ENCODE data around the gene MBOAT1. TPM values are rescaled to one million over a fixed set of nuclear protein-coding genes. Genes with fewer than 3 reads are reported as not detected.
A peak's percentile ranks its signal among the peaks of the same experiment; 100 is the strongest.

The MBOAT1 gene
- total RNA-seq, 1 donor from 2014 or later = 9.3 TPM

DNA sequence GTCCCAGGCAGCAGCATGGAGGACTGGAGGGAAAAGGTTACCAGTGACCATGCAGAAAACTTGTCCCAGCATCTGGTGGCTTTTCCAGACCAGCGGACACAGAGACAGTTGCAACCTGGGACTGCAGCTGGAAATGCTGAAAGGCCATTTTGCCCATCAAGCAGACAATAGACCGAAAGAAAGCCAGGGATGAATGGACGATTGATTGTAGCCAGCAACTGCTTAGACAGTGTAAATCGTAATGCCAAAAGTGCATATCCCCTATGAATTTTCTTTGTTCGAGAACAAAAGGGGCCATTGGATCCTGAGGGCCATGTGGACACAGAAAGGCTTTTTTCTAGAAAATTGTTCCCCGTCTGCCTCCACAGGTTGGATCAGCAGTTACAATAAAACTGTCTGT, 115.7 kb downstream of the MBOAT1 start:
- DNase-seq = no peak

DNA sequence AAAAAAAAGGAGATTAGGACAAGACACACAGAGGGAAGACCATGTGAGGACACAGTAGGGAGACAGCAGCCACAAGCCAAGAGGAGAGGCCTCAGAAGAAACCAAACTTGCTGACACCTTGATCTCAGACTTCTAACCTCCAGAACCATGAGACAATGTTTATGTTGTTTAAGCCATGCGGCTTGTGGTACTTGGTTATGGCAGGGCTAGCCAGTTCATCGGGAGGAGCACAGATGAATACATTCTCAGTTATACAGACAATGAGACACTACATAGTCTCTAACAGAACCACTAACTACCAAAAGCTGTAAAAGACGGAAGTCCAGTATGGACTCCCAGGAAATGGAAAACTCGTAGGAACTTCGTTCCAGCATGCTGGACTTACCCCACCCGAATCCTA, 116.8 kb downstream of the MBOAT1 start:
- no peak for DNase-seq

DNA sequence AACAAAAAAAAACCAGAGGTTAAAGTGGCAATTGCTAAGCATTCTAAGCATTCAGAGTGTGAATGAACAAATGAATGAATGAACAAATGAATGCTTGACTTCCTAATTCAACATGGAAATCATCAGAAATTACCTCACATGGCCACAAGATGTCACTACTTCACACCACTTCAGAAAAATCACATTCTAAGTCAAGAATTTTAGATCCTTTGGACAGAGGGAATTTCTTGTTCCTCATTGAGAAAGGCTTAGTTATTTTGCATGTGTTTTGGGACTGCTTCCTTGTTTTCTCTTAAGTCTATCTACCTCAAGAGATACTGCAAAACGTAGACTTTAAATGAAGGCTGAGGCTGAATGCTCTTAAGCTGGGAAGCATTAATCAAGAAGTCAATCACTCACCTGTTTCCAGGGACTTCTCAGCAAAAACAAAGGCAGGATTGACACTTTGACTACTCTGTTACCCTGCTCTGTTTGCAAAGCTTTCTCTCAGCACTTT, 120.2 kb downstream of the MBOAT1 start:
- DNase-seq = peak; percentile 70

DNA sequence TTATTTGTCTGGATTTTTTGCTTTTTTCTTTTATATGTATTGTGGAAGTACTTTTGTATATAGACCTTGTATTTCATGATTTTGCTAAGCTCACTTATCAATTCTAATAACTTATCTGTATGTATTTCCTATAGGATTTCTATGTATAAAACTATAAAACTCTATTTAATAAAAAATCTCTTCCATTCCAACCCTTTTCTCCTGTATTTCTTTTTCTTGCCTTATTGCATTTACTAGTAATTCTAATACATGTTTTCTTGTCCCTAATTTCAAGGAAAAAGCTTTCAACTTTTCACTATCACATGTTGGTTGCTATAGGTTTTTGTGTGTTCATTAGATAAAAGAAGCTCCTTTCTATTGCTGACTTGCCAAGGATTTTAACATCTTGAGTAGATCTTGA, 125.3 kb downstream of the MBOAT1 start:
- DNase-seq = no peak

DNA sequence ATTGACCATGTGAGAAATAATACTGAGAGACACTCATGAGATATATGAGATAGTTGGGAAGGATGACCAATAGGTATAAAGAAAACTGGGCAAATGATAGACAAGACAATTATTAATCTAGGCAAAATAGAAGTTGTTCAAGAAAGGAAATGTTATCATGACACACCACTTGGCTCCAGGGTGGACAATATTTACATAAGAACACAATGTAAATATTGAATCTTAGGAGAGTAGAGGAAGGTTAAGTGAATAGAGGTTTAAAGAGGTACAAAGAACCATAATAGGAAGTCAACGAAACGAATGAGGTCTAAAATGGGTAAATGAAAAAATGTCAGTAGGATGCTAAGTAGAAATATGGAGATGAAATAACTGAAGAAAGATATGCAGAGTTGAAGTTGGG, 126.5 kb downstream of the MBOAT1 start:
- no peak for DNase-seq

DNA sequence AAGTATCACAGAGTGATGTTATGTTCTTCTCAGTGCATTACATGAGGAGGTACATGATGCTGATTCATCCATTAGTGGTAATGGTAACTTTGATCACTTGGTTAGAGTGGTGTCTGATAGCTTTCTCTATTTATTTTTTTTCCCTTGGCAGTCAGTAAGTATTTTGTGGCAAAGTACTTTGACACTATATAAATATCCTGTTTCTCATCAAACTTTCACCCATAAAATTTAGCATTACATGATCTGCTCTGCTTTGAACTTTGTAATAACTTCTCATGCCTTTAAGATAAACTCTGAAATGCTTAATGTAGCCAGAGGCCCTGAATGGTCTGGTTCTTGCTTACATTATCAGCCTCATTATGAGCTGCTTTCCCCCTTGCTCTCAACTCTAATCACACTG, 127.9 kb downstream of the MBOAT1 start:
- no peak for DNase-seq

DNA sequence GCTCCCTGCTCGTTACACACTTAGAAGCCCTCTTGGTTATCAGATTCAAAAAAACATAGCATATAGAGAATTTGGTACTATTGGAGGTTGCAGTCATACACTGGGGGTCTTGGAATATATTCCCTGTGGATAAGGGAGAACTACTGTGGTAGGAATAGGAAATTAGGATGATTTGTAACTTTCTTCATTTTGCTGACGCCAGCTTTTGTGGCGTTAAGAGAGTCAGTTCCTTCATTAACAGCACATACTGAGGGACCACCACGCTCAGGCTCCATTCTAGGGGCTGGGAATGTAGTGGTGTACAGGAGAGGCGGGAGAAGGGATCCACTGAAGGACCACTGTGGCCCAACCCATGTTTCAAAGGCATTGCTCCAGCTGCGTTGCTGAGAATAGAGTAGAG, 140.3 kb downstream of the MBOAT1 start:
- DNase-seq = no peak

DNA sequence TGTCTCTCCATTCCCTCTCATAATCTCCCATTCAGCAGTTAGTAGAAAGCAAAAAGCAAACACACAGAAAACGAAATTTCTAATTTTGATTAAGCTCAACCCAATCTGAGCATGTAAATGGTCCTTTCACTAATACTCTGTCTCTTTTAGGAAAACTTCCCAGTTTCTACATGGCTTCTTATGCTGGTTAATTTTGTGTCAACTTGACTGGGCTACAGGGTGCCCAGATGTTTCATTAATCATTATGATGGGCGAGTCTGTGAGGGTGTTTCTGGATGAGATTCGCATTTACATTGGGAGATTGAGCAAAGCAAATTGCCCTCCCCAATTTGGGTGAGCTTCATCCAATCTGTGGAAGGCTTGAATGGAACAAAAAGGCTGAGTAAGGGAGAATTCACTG, 142.2 kb downstream of the MBOAT1 start:
- no peak for DNase-seq

DNA sequence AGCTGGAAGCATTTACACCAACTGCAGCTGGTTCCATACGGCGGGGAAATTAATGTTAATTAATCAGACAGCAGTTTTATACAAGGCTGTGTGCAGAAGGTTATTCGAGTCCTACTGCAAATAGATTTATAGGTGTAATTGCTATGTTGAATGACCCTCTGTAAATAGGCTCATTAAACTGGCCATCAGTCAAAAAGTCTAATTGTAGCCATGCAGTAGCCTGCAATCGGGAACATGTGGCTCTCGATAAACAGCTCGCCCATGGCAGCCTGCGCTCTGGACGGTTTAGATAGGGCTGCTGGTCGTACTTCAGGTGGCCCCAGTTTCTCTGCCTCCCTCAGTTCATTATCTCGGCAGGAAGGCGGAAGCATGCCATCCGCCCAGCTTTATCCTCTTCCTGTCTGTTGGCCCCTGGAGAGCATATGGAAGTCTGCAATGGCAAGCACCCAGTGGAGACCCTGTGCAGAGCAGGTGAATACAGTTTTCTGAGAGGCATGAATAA, 143.2 kb downstream of the MBOAT1 start:
- no peak for DNase-seq

DNA sequence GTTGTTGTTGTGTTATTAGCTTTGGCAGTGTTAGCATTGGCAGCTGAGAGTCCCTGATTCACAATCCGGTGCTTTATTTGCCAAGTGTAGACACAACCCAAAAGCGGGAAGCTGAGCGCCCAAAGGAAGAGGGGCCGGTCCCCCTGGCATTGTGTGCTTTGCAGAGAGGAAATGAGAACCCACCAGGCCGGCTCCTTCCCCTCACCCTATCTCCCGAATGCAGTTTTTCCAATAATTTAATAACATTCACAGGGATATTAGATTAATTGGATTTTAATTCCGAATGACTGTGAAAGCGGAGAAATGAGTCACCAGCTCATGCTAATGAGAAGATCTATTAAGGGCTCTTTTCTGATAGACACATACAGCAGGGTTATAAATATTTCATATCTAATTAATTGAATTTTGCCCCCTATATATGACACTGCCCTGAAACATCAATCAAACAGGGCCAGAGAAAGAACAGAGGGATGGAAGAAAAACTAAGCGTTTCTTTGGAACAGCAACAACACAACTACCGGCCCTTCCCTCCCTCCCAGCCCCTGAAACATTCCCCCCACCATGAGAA, 143.8 kb downstream of the MBOAT1 start:
- no peak for DNase-seq

DNA sequence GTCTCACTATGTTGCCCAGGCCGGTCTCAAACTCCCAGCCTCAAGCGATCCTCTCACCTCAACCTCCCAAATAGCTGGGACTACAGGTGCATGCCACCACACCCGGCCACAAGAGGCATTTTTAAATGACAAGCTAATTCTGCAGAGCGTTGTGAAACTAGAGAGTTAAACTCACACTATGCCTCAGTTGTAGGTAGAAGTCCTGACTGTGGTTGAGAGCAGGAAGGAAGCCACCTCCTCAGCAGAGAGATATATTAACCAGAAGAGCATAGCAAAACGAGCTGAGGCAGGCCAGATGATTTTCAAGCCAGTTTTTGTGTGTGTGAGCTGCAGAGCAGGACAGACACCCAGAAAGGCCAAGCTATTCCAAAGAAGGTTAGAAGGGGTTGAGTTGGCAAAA, 150.3 kb downstream of the MBOAT1 start:
- no peak for DNase-seq

DNA sequence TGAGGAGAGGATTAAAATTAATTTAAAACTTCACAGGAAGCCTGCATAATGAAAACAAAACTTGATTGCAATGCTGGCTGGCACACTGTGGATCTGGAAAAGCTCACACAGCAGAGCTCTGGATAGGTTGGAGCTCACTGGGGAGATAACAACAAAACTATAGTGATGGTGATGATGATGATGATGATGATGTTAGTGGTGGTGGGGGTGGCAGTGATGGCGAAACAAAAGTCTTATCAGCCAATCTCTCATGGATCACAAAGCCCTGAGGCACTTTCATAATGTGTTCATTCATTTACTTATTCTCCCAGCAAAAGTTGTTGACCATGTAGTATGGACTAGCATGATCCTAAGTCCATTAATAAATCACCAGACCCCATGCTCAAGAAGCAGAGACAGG, 152.0 kb downstream of the MBOAT1 start:
- DNase-seq = no peak

DNA sequence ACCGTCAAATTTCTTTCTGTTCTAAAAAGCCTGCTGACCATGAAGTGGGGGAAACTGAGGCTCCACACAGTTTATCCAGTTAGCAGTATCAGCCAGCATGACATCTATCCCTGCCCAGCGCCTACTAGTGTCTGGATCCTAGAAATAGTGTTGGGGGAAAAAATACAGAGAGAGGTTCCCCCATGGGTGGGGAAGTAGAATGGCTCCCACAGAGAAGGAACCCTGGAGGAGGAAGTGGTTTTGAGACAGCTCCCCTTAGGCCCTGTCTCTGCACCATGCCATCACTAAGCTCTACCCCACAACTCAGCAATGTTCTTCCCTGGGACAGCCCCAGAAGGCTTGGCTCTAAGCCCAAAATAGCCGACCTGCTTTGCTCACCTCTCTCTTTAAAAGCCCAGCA, 153.4 kb downstream of the MBOAT1 start:
- no peak for DNase-seq

DNA sequence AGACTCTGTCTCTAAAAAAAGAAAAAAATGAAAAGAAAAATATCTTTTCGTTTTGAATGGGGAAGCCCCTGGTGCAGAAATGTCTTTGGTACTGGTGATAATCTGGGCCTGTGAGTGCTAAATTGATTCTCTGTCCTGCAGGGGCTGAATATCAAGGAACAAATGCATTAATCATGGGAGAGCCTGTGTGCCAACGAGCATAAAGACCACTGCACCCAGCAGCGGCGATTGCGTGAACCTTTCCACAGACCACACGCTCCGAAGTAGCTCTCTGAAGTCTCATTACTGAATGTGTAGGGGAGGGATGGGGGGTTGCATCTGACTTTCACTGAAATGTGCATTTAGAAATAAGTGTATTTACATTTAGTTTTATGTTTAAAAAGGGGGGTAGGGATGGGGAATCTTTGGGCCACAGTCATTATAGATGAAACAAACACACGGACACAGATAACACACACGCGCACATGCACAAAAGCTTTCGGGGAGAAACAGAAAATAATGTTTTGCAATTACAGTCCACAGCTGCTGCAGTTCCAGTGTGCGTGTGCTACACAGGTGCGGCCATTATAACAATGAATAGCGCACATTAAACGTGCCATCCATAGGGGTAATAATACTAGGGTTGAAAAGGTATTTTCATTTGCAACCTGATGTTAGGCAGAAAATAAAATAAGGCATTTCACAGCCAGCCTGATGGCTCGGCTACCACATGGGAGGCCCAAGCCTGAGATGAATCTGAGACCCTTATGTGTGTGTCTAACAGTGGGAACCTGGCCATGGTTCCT, 154.0 kb downstream of the MBOAT1 start:
- no peak for DNase-seq

DNA sequence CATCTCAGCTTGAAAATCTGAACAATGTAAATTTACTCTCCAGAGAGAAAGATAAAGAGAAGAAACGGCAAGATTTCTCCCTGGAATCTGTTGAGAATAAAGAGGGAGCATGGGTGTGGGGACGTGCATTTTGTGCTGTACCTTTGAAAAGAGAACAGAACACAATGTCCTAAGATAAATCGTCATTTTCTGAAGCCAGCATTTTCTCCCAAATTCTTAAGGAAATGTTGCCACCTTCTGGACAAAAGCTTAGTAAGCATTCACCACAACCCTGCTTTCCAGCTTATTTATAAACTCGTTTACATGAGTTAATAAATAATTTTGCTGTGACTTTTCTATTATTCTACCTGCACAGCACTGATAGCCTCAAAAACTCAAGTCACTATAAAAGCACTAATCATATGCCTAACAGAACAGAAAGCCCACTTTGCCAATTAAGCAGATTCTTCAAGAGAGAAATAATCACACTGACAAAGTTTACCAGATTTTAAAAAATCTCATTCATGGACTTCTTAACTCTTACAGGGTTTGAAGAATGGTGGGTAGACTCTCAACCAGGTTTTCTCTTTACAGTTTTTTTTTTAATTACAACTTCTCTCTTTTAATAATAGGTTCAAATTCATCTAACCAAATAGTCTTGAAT, 155.8 kb downstream of the MBOAT1 start:
- peak; percentile 81 for DNase-seq

DNA sequence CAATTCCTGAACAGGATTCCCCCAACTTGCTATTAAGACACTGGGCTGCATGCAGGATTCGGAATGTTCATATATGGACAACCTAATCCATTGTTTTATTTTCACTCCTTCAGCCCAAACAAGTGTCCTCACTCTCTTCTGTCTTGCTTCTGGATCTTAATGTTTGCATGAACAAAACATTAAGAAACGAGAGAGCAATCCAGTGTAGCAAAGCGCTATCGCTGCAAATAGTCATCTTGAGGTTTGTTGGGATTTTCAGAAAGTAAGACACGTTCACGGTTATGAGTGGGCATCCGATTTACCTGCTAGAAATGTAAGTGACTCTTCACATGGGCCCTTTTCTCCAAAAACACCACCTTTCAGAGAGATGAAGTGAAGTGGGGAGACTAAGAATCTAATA, 156.4 kb downstream of the MBOAT1 start:
- DNase-seq = no peak

Other genes with a start within 250 kb of the MBOAT1 start
- gene E2F3, start 189.4 kb upstream of the MBOAT1 start, total RNA-seq = 8.3 TPM

Measured in tongue (tissue), 2 donors.